KMS-11 (cell line): ENCODE measurements around the gene MIEN1.

Source experiments
- H2AFZ ChIP-seq: fragments of 200-600 bp; sonication (generic); 2 replicates; pipeline ENCODE4 v1.6.1; 2016; ENCODE audit warnings: antibody characterized with exemption, mixed run types, low read depth
- H3K27ac ChIP-seq: fragments of 200-600 bp; sonication (generic); 2 replicates; pipeline ENCODE4 v1.6.1; 2016; ENCODE audit warnings: mild to moderate bottlenecking, mixed run types
- H3K27me3 ChIP-seq: fragments of 200-600 bp; sonication (generic); 2 replicates; pipeline ENCODE4 v1.6.1; 2017; ENCODE audit warnings: mild to moderate bottlenecking, low read depth, mixed run types, moderate library complexity; ENCODE audit not compliant: insufficient read depth
- H3K36me3 ChIP-seq: fragments of 200-600 bp; sonication (generic); 2 replicates; pipeline ENCODE4 v1.6.1; 2017; ENCODE audit warnings: mild to moderate bottlenecking, mixed run types; ENCODE audit not compliant: insufficient read depth
- H3K4me1 ChIP-seq: fragments of 200-600 bp; sonication (generic); 2 replicates; pipeline ENCODE4 v1.6.1; 2016; ENCODE audit warnings: mild to moderate bottlenecking, low read depth, mixed run types; ENCODE audit not compliant: poor library complexity, severe bottlenecking
- H3K4me2 ChIP-seq: fragments of 200-600 bp; sonication (generic); 2 replicates; pipeline ENCODE4 v1.7.0; 2016; ENCODE audit warnings: mild to moderate bottlenecking, mixed run types
- H3K4me3 ChIP-seq: fragments of 200-600 bp; sonication (generic); IDR thresholded peaks from 2 replicates; pipeline ENCODE4 v1.6.1; 2017; ENCODE audit warnings: low read depth, low read length, mixed read lengths; ENCODE audit not compliant: insufficient read depth
- H3K79me2 ChIP-seq: fragments of 200-600 bp; sonication (generic); 2 replicates; pipeline ENCODE4 v1.6.1; 2016; ENCODE audit warnings: low read depth, mixed run types; ENCODE audit not compliant: insufficient read depth
- H3K9ac ChIP-seq: fragments of 200-600 bp; sonication (generic); 2 replicates; pipeline ENCODE4 v1.6.1; 2016; ENCODE audit warnings: mild to moderate bottlenecking, mixed run types
- H4K20me1 ChIP-seq: fragments of 200-600 bp; sonication (generic); 2 replicates; pipeline ENCODE4 v1.6.1; 2016; ENCODE audit warnings: mild to moderate bottlenecking, mixed run types; ENCODE audit not compliant: insufficient read depth
- TF ChIP-seq, protein P1 (sequence below): fragments of 200-600 bp; sonication (generic); conservative IDR thresholded peaks from 2 replicates; pipeline ENCODE4 v1.6.1; 2017; ENCODE audit warnings: low read depth, mild to moderate bottlenecking, antibody characterized with exemption, low read length, moderate library complexity, mixed read lengths

MIEN1 gene

DNA sequence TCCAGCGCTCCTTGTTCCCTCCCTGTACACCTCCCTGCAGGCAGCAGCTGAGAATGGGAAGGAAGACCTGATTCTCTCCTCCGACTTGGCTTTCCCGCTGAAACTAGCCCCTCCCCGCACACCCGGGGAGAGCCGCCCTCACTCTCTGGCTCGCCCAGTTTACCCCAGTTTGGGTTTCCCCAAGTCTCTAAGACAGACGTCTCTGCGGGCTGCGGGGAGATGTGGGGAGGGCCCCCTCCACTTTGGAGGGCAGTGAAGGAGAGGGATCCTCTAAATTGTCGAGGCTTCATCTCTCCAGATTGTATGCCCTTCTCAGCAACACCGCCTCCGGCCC is 8.2 kb upstream of the MIEN1 start:
- H3K79me2 ChIP-seq, result no peaks in the 10 kb centered on the region
- H3K27me3 ChIP-seq, result no peaks in the 10 kb centered on the region
- peaks cover 27% of the 10 kb centered on the region for H3K4me1 ChIP-seq
- H2AFZ ChIP-seq, result peak overlapping the region; percentile 72
- peak overlapping the region; percentile 32; the same call in 1 of the 2 replicates for H3K9ac ChIP-seq
- no peak overlapping the region for H3K4me3 ChIP-seq
- H3K27ac ChIP-seq, result peak overlapping the region; percentile 18; the same call in 1 of the 2 replicates
- H3K36me3 ChIP-seq, result no peaks in the 10 kb centered on the region
- no peaks in the 10 kb centered on the region for H4K20me1 ChIP-seq
- TF ChIP-seq, protein P1, sequence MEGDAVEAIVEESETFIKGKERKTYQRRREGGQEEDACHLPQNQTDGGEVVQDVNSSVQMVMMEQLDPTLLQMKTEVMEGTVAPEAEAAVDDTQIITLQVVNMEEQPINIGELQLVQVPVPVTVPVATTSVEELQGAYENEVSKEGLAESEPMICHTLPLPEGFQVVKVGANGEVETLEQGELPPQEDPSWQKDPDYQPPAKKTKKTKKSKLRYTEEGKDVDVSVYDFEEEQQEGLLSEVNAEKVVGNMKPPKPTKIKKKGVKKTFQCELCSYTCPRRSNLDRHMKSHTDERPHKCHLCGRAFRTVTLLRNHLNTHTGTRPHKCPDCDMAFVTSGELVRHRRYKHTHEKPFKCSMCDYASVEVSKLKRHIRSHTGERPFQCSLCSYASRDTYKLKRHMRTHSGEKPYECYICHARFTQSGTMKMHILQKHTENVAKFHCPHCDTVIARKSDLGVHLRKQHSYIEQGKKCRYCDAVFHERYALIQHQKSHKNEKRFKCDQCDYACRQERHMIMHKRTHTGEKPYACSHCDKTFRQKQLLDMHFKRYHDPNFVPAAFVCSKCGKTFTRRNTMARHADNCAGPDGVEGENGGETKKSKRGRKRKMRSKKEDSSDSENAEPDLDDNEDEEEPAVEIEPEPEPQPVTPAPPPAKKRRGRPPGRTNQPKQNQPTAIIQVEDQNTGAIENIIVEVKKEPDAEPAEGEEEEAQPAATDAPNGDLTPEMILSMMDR, result no peak
- peak overlapping the region; percentile 84 for H3K4me2 ChIP-seq

DNA sequence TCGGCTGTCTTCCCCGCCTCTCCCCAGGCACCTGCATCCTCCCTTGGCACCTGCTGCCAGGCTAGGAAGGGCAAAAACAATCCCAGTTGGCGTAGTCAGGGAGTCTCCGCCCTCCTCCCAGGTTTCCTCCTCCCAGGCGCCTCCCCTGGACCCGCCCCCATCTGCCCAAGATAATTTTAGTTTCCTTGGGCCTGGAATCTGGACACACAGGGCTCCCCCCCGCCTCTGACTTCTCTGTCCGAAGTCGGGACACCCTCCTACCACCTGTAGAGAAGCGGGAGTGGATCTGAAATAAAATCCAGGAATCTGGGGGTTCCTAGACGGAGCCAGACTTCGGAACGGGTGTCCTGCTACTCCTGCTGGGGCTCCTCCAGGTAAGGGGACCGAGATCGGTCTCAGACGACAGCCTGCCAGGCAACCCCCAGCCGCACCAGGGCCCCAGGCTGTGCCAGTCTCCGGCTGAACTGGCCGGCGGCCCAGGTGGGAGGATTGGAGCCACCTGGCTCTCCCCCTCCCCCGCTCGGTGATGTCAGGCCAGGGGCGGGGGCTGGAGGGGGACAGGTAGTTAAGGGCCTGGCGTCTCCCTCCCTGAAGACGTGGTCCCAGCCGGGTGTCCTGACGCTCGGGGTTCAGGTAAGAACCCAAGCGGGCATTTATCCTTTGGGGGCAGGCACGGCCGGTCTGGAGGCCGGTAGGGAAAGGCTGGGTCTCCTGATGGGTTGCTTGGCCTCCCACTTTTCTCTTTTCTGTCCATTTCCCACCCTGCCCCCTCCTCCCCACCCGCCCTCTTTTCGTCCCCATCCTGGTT is 7.6 kb upstream of the MIEN1 start, which contains the start of gene GRB7:
Gene GRB7 (plus strand): TSS at position 179 of the 808 bp plus-strand sequence. CDS start 4,364 bp downstream, outside the sequence.
- Histone ChIP-seq H3K4me1 (peaks cover 27% of the 10 kb centered on the region), H3K9ac (peak within 1 kb of the TSS; percentile 59; the same call in 1 of the 2 replicates), H3K4me3 (no peak within 1 kb of the TSS), H3K79me2 (no peaks in the 10 kb centered on the region), H4K20me1 (no peaks in the 10 kb centered on the region), H3K27ac (peak within 1 kb of the TSS; percentile 18; the same call in 1 of the 2 replicates), H3K27me3 (no peaks in the 10 kb centered on the region), H2AFZ (peak within 1 kb of the TSS; percentile 72), H3K36me3 (no peaks in the 10 kb centered on the region), H3K4me2 (peak within 1 kb of the TSS; percentile 84)
- TF ChIP-seq, protein P1, result no peak

DNA sequence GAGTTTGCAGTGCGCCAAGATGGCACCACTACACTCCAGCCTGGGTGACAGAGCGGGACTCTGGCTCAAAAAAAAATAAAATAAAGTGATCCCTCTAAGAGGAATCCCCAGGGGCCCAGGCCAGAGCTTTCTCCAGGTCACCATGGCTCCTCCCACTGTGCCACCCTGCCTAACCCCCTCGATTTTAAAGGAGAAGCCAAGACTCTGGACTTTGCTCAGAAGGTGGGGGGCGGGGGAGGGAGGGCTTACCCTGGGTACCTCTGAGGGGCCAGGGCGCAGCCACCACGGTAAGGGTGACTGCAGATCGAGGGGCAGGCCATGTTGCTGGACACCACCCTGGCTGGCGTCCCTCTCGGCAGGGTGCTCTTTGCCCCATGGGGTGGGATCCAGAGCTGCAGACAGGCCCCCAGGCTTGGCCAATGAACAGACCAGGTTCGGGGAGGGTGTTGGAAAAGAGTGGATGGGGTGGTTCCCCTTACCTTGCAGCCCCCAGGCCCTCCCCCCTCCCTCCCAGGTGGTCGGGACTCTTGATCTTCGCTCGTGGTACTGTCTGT is 7.0 kb upstream of the MIEN1 start:
- TF ChIP-seq, protein P1, result no peak
- Histone ChIP-seq H3K36me3 (no peaks in the 10 kb centered on the region), H4K20me1 (no peaks in the 10 kb centered on the region), H3K4me3 (no peak overlapping the region), H3K27ac (no peak overlapping the region), H3K27me3 (no peaks in the 10 kb centered on the region), H3K4me1 (peaks cover 27% of the 10 kb centered on the region), H3K79me2 (no peaks in the 10 kb centered on the region), H2AFZ (peak overlapping the region; percentile 72; the same call in 1 of the 2 replicates), H3K9ac (no peak overlapping the region; the same call in 1 of the 2 replicates), H3K4me2 (peak overlapping the region; percentile 84)

DNA sequence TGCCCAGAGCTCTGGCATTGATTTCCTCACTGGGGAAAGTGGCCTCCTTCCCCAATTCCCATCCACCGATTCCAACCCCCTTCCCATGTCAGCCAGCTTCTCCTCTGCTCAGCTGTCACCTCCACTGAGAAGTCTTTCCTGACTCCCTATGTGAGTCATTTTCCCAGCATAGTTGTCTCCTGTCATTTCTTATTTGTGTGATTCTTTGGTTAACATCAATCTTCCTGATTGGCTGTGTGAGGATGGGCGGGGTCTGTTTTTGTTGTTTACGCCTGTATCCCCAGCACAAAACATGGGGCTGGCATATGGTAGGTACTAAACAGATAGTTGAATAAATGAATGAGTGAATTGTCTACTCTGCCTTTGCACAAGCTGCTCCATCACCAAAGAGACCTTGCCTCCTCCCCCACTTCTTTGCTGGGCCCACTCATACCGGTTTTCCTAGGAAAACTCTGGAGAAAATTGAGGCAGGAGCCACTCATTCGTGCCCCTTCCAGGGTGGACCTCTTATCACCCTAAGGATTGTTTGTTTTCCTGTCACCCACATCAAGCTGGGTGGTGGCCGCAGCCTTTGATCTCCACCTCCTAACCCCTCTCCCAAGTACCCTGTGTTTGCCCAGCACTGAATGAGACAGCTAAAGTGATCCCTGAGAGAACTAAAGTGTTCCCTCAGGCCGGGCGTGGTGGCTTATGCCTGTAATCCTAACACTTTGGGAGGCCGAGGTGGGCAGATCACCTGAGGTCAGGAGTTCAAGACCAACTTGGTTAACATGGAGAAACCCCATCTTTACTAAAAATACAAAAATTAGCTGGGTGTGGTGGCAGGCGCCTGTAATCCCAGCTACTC is 6.2 kb upstream of the MIEN1 start:
- Histone ChIP-seq H3K36me3 (no peaks in the 10 kb centered on the region), H3K27me3 (no peaks in the 10 kb centered on the region), H3K4me3 (no peak overlapping the region), H4K20me1 (no peaks in the 10 kb centered on the region), H3K27ac (no peak overlapping the region), H3K4me1 (peaks cover 27% of the 10 kb centered on the region), H3K9ac (no peak overlapping the region), H3K79me2 (no peaks in the 10 kb centered on the region), H2AFZ (no peak overlapping the region), H3K4me2 (no peak overlapping the region; the same call in 1 of the 2 replicates)
- TF ChIP-seq, protein P1, result no peak
